Neural cell (in vitro differentiated cells): ENCODE results near the gene NUP133. TPM values are rescaled to one million over a fixed set of nuclear protein-coding genes. Genes with fewer than 3 reads are reported as not detected.

Experiments
- H2AFZ ChIP-seq: fragments of 200-600, 300-800 bp; sonication (generic), shearing (Covaris generic); 2 replicates; pipeline ENCODE4 v1.6.0; 2014; ENCODE audit warnings: low read depth, mild to moderate bottlenecking, antibody characterized with exemption, low read length, moderate library complexity
- H3F3A ChIP-seq: fragments of 200-600 bp; shearing (Covaris generic); 2 replicates; pipeline ENCODE4 v1.6.1; 2016; ENCODE audit warnings: mild to moderate bottlenecking, moderate library complexity, mixed read lengths, antibody characterized with exemption, low read length; ENCODE audit not compliant: insufficient read depth, poor library complexity, severe bottlenecking
- H3K27ac ChIP-seq: fragments of 200-600, 300-800 bp; sonication (generic), shearing (Covaris generic); 2 replicates; pipeline ENCODE4 v1.5.1; 2014; ENCODE audit warnings: mild to moderate bottlenecking, low read length, moderate library complexity
- H3K27me3 ChIP-seq: fragments of 300-800, 200-600 bp; sonication (generic), shearing (Covaris generic); 2 replicates; pipeline ENCODE4 v1.6.0; 2014; ENCODE audit warnings: mild to moderate bottlenecking, low read depth, low read length, moderate library complexity; ENCODE audit not compliant: insufficient read depth
- H3K36me3 ChIP-seq: fragments of 300-800, 200-600 bp; sonication (generic), shearing (Covaris generic); 2 replicates; pipeline ENCODE4 v1.5.1; 2014; ENCODE audit warnings: mild to moderate bottlenecking, antibody characterized with exemption, low read length, moderate library complexity; ENCODE audit not compliant: insufficient read depth
- H3K4me2 ChIP-seq: fragments of 300-800, 200-600 bp; sonication (generic), shearing (Covaris generic); 2 replicates; pipeline ENCODE4 v1.6.0; 2014; ENCODE audit warnings: mild to moderate bottlenecking, low read length
- H3K4me3 ChIP-seq: fragments of 300-800, 200-600 bp; sonication (generic), shearing (Covaris generic); 2 replicates; pipeline ENCODE4 v1.5.1; 2014; ENCODE audit warnings: mild to moderate bottlenecking, low read length, moderate library complexity
- H3K79me2 ChIP-seq: fragments of 200-600 bp; shearing (Covaris generic); replicated peaks from 2 replicates; pipeline ENCODE4 v1.6.0; 2014; ENCODE audit warnings: mild to moderate bottlenecking, low read length, moderate library complexity; ENCODE audit not compliant: insufficient read depth
- H3K9ac ChIP-seq: fragments of 300-800, 200-600 bp; sonication (generic), shearing (Covaris generic); 2 replicates; pipeline ENCODE4 v1.6.1; 2016; ENCODE audit warnings: mild to moderate bottlenecking, low read length, mixed read lengths
- H3K9me2 ChIP-seq: fragments of 200-600 bp; shearing (Covaris generic); 2 replicates; pipeline ENCODE4 v1.6.1; 2016; ENCODE audit warnings: mild to moderate bottlenecking, low read length, mixed read lengths; ENCODE audit not compliant: insufficient read depth
- H3K9me3 ChIP-seq: fragments of 200-600, 300-800 bp; sonication (generic), shearing (Covaris generic); 2 replicates; pipeline ENCODE4 v1.6.1; 2016; ENCODE audit warnings: mild to moderate bottlenecking, mixed run types, low read length, moderate library complexity, mixed read lengths
- H4K20me1 ChIP-seq: fragments of 200-600 bp; shearing (Covaris generic); 2 replicates; pipeline ENCODE4 v1.6.1; 2016; ENCODE audit warnings: mild to moderate bottlenecking, mixed run types; ENCODE audit not compliant: insufficient read depth
- CTCF ChIP-seq: fragments of 450-650 bp; IDR thresholded peaks from 2 replicates; pipeline ENCODE4 v1.5.1; 2014; ENCODE audit warnings: antibody characterized with exemption, mild to moderate bottlenecking, moderate library complexity; ENCODE audit not compliant: poor library complexity, severe bottlenecking
- EP300 ChIP-seq: fragments of 450-650 bp; conservative IDR thresholded peaks from 2 replicates; pipeline ENCODE4 v1.6.1; 2014; ENCODE audit warnings: antibody characterized with exemption, mild to moderate bottlenecking, moderate library complexity; ENCODE audit not compliant: poor library complexity, severe bottlenecking
- EZH2 ChIP-seq: fragments of 200-600, 300-800 bp; shearing (Covaris generic), sonication (generic); IDR thresholded peaks from 2 replicates; pipeline ENCODE4 v1.6.1; 2014; ENCODE audit warnings: antibody characterized with exemption, low read length, borderline replicate concordance, mild to moderate bottlenecking; ENCODE audit not compliant: insufficient read depth, poor library complexity, severe bottlenecking
- MXI1 ChIP-seq: fragments of 450-650 bp; conservative IDR thresholded peaks from 2 replicates; pipeline ENCODE4 v1.6.1; 2014; ENCODE audit warnings: antibody characterized with exemption, mild to moderate bottlenecking; ENCODE audit not compliant: poor library complexity, severe bottlenecking
- POLR2AphosphoS5 ChIP-seq: IDR thresholded peaks from 2 replicates; pipeline ENCODE4 v1.6.1; 2012
- RAD21 ChIP-seq: fragments of 450-650 bp; conservative IDR thresholded peaks from 2 replicates; pipeline ENCODE4 v1.6.1; 2014; ENCODE audit warnings: antibody characterized with exemption, mild to moderate bottlenecking, moderate library complexity
- SMC3 ChIP-seq: fragments of 450-650 bp; conservative IDR thresholded peaks from 2 replicates; pipeline ENCODE4 v1.6.1; 2014; ENCODE audit warnings: antibody characterized with exemption, mild to moderate bottlenecking, moderate library complexity; ENCODE audit not compliant: poor library complexity
- TAF1 ChIP-seq: IDR thresholded peaks from 2 replicates; pipeline ENCODE4 v1.6.1; 2012; ENCODE audit warnings: low read depth
- polyA plus RNA-seq: library from polyadenylated mRNA; depleted of rRNA; stranded (reverse); fragments of >200 nt; gene quantifications from 2 replicates; pipeline ENCODE4 v1.2.3, GENCODE V29; 2014
- TF ChIP-seq, protein P1 (sequence below): IDR thresholded peaks from 2 replicates; pipeline ENCODE4 v1.6.1; 2012; ENCODE audit warnings: borderline replicate concordance

The NUP133 gene
- polyA plus RNA-seq, 1 donor from 2014 or later: 73.4 TPM

- no peaks in the 10 kb centered on the region for H3K79me2 ChIP-seq
- H2AFZ ChIP-seq: no peak overlapping the region
- no peak overlapping the region for H3K9ac ChIP-seq
- H3K27me3 ChIP-seq: no peaks in the 10 kb centered on the region
- H4K20me1 ChIP-seq: no peaks in the 10 kb centered on the region
- H3F3A ChIP-seq: no peaks in the 10 kb centered on the region
- H3K36me3 ChIP-seq: no peaks in the 10 kb centered on the region
- no peaks in the 10 kb centered on the region for H3K9me2 ChIP-seq
- TF ChIP-seq POLR2AphosphoS5: no peak
- no peak for TF ChIP-seq MXI1
- TF ChIP-seq TAF1: no peak
- no peak for TF ChIP-seq RAD21
- TF ChIP-seq EZH2: no peak
- TF ChIP-seq EP300: no peak
- H3K4me2 ChIP-seq: no peak overlapping the region
- no peak overlapping the region for H3K27ac ChIP-seq
- no peak overlapping the region for H3K4me3 ChIP-seq
- no peaks in the 10 kb centered on the region for H3K9me3 ChIP-seq
These were observed 37.6 kb downstream of the NUP133 start for GRCh38 chr1:229470406-229471043.

DNA sequence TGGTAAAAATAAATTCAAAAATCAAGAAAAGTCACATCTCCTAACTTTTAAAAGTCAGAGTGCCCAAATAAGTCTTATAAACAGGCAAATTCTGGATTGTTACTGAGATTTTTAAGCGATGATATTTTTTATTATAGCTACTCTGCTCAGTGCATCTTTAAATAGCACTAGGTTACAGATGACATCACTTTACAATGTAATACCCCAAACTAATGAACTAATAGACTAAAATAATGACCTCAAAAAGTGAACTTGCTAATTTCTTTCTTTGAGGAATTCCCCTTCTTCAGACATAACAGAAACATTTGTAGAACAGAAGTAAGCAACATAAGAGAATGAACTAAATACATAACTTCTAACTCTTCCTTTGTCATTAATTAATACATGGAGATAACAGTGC lies 41.3 kb downstream of the NUP133 start:
- Histone ChIP-seq H3K4me3 (no peak overlapping the region), H3K4me2 (no peak overlapping the region), H3K9ac (no peak overlapping the region), H3K9me2 (no peaks in the 10 kb centered on the region), H3K27me3 (no peaks in the 10 kb centered on the region), H4K20me1 (no peaks in the 10 kb centered on the region), H3K36me3 (no peaks in the 10 kb centered on the region), H3K9me3 (no peaks in the 10 kb centered on the region), H2AFZ (no peak overlapping the region), H3F3A (no peaks in the 10 kb centered on the region), H3K27ac (no peak overlapping the region), H3K79me2 (no peaks in the 10 kb centered on the region)
- TF ChIP-seq CTCF: no peak
- no peak for TF ChIP-seq EP300
- TF ChIP-seq MXI1: no peak
- TF ChIP-seq TAF1: no peak
- no peak for TF ChIP-seq POLR2AphosphoS5
- TF ChIP-seq, protein P1, sequence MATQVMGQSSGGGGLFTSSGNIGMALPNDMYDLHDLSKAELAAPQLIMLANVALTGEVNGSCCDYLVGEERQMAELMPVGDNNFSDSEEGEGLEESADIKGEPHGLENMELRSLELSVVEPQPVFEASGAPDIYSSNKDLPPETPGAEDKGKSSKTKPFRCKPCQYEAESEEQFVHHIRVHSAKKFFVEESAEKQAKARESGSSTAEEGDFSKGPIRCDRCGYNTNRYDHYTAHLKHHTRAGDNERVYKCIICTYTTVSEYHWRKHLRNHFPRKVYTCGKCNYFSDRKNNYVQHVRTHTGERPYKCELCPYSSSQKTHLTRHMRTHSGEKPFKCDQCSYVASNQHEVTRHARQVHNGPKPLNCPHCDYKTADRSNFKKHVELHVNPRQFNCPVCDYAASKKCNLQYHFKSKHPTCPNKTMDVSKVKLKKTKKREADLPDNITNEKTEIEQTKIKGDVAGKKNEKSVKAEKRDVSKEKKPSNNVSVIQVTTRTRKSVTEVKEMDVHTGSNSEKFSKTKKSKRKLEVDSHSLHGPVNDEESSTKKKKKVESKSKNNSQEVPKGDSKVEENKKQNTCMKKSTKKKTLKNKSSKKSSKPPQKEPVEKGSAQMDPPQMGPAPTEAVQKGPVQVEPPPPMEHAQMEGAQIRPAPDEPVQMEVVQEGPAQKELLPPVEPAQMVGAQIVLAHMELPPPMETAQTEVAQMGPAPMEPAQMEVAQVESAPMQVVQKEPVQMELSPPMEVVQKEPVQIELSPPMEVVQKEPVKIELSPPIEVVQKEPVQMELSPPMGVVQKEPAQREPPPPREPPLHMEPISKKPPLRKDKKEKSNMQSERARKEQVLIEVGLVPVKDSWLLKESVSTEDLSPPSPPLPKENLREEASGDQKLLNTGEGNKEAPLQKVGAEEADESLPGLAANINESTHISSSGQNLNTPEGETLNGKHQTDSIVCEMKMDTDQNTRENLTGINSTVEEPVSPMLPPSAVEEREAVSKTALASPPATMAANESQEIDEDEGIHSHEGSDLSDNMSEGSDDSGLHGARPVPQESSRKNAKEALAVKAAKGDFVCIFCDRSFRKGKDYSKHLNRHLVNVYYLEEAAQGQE: no peak
- TF ChIP-seq RAD21: no peak
- no peak for TF ChIP-seq SMC3
